Thoracic aorta (tissue), 2 donors: Measurements from ENCODE around the gene SLC38A8. TPM values are rescaled to one million over a fixed set of nuclear protein-coding genes. Genes with fewer than 3 reads are reported as not detected.

ENCODE experiments used
- ATAC-seq: fragments of 150-250 bp; one replicate; pipeline ENCODE4 v1.8.0; 2017; ENCODE audit warnings: low read depth; ENCODE audit not compliant: insufficient number of reproducible peaks, low FRiP score
- DNase-seq: peaks from one replicate; pipeline ENCODE4 v3.0.0-alpha.2; 2020; ENCODE audit warnings: low spot score
- H3K27ac ChIP-seq, 2 donors: fragments of 200-600 bp; sonication (generic); 1 replicate in 1 of 2; 2 replicates in 1 of 2; pipeline ENCODE4 v1.5.1; 2016; ENCODE audit warnings: mild to moderate bottlenecking in 2 of 2, moderate library complexity in 2 of 2
- H3K27me3 ChIP-seq: fragments of 200-600 bp; sonication (generic); replicated peaks from 2 replicates; pipeline ENCODE4 v1.6.0; 2016; ENCODE audit warnings: mild to moderate bottlenecking; ENCODE audit not compliant: insufficient read depth
- H3K36me3 ChIP-seq: fragments of 200-600 bp; sonication (generic); one replicate; pipeline ENCODE4 v1.5.1; 2016
- H3K4me1 ChIP-seq, 2 donors: fragments of 200-600 bp; sonication (generic); 1 replicate in 1 of 2; 2 replicates in 1 of 2; pipeline versions ENCODE4 v1.5.1 to v1.6.0; 2016; ENCODE audit warnings: low read depth in 2 of 2, mild to moderate bottlenecking in 1 of 2; ENCODE audit not compliant: control insufficient read depth in 1 of 2
- H3K4me3 ChIP-seq: fragments of 200-600 bp; sonication (generic); 2 replicates; pipeline ENCODE4 v1.5.1; 2016; ENCODE audit warnings: mild to moderate bottlenecking
- H3K9me3 ChIP-seq: fragments of 200-600 bp; sonication (generic); 2 replicates; pipeline ENCODE4 v1.5.1; 2016
- total RNA-seq, 2 donors: library from RNA; depleted of rRNA; stranded (reverse); fragments of >200 nt; gene quantifications; one replicate each; pipeline versions ENCODE4 v1.1.0 to v1.2.3, GENCODE V29; 2016
- TF ChIP-seq, protein P1 (sequence below): fragments of 200-600 bp; sonication (generic); IDR thresholded peaks from one replicate; pipeline ENCODE4 v1.5.1; 2019; ENCODE audit warnings: antibody characterized with exemption

The SLC38A8 gene
- total RNA-seq, 2 donors from 2014 or later: not detected

DNA sequence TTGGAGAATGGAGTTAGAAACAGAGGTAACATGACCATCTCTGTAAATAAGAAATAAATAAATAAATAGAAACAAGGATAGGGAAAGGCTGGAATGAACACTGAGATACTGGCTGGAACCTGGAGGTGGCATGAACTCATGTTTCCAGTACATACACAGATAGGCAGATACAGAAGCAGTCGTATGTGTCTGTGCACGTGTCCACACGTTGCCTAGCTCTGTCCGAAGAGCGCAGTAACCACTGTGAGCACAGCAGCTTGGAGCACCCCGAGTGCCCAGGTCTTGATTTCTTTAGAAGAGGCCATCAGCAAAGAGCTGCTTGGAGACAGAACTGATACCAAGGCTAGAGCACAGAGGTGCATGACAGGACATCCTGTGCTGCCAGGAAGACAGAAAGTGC lies 37.1 kb upstream of the SLC38A8 start:
- DNase-seq (no peak), ATAC-seq (no peak)
- Histone ChIP-seq H3K9me3 (no peaks in the 10 kb centered on the region), H3K36me3 (peaks cover 17% of the 10 kb centered on the region), H3K4me3 (no peak overlapping the region), H3K4me1 (peaks cover 11 to 14% of the 10 kb centered on the region in 2 donors), H3K27me3 (no peaks in the 10 kb centered on the region), H3K27ac (no peak overlapping the region)
- TF ChIP-seq, protein P1, sequence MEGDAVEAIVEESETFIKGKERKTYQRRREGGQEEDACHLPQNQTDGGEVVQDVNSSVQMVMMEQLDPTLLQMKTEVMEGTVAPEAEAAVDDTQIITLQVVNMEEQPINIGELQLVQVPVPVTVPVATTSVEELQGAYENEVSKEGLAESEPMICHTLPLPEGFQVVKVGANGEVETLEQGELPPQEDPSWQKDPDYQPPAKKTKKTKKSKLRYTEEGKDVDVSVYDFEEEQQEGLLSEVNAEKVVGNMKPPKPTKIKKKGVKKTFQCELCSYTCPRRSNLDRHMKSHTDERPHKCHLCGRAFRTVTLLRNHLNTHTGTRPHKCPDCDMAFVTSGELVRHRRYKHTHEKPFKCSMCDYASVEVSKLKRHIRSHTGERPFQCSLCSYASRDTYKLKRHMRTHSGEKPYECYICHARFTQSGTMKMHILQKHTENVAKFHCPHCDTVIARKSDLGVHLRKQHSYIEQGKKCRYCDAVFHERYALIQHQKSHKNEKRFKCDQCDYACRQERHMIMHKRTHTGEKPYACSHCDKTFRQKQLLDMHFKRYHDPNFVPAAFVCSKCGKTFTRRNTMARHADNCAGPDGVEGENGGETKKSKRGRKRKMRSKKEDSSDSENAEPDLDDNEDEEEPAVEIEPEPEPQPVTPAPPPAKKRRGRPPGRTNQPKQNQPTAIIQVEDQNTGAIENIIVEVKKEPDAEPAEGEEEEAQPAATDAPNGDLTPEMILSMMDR: no peak

DNA sequence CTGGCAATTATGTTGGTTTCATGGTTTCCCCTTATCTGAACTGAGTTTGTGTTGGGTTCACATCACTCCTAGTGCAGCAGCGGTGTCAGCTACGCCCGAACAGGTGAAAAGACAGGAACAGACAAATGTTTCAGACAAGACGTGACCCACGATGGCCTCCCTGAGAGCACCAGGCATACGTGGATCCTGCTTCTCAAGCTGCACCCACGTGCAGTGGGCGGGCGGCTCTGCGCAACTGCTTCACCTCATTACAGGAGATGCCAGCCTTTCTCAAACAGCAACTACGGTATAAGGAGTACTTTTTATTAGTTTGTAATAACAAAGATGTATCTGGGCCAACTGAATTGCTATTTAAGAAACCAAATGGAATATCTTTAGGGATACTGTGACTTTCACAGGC lies 32.8 kb upstream of the SLC38A8 start:
- DNase-seq (no peak), ATAC-seq (no peak)
- Histone ChIP-seq H3K27ac (no peak overlapping the region), H3K4me1 (no peaks in the 10 kb centered on the region), H3K27me3 (no peaks in the 10 kb centered on the region), H3K4me3 (no peak overlapping the region), H3K9me3 (no peaks in the 10 kb centered on the region), H3K36me3 (peaks cover 33% of the 10 kb centered on the region)
- TF ChIP-seq, protein P1: no peak

DNA sequence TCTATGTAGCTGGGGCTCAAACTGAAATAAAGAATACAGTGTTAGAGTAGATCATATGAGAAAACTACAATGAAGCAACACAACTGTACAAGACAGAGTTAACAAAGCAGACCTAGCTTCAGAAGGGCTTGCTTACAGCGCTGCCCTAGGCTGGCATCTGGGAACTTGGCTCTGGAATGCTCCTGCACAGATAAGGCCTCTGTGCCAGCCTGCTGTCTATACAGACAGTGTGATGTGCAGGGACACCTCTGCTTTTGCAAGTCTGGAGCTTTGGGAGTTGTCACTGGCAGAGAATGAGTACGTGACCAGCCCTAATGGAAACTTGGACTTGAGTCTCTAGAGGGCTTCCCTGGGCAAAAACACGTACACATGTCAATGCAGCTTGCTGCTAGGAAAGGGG lies 32.1 kb upstream of the SLC38A8 start:
- no peak for DNase-seq
- no peaks in the 10 kb centered on the region for H3K4me1 ChIP-seq
- no peaks in the 10 kb centered on the region for H3K9me3 ChIP-seq
- H3K27ac ChIP-seq: no peak overlapping the region
- TF ChIP-seq, protein P1: no peak
- peaks cover 37% of the 10 kb centered on the region for H3K36me3 ChIP-seq
- no peak overlapping the region for H3K4me3 ChIP-seq
- no peak for ATAC-seq
- H3K27me3 ChIP-seq: no peaks in the 10 kb centered on the region

DNA sequence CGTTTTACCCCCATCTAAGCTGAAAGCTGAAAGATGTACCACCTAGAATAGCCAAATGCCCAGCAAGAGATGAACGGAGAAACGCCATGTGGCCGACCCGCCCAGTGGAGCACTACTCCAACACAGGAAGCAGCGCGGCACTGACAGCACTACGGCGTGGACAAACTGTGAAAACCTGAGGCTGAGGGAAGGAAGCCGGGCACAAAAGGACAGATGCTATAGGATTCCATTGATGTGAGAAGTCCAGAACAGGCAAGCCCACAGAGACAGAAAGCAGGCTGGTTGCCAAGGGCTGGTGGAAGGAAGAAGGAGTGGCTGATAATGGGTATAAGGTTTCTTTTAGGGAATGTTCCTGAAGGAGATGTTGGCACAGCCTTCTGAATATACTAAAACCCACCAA lies 29.4 kb upstream of the SLC38A8 start:
- H3K27ac ChIP-seq: no peak overlapping the region
- H3K9me3 ChIP-seq: no peaks in the 10 kb centered on the region
- no peak for DNase-seq
- H3K36me3 ChIP-seq: peaks cover 58% of the 10 kb centered on the region
- TF ChIP-seq, protein P1: no peak
- H3K4me1 ChIP-seq: no peaks in the 10 kb centered on the region
- no peak overlapping the region for H3K4me3 ChIP-seq
- ATAC-seq: no peak
- H3K27me3 ChIP-seq: no peaks in the 10 kb centered on the region

DNA sequence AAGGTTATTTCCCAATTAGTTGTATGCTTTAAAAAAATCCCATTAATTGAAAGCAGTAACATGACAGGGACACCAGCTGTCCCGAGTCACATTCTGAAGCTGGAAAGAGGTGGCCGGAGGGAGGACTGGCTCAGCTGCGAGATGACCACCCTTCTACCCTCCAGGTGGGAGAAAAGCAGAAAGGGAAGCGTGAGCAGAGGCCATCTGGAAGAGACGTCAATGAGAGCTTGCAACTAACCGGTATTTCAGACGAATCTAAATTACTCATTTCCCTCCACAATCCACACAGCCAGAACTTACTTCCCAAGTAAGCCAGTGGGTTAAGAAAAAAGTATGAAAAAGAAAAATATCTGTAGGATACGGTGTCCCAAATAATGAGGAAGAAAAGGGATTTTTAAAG lies 28.5 kb upstream of the SLC38A8 start:
- Histone ChIP-seq H3K27me3 (no peaks in the 10 kb centered on the region), H3K9me3 (no peaks in the 10 kb centered on the region), H3K27ac (no peak overlapping the region), H3K4me3 (no peak overlapping the region), H3K4me1 (no peaks in the 10 kb centered on the region), H3K36me3 (peaks cover 63% of the 10 kb centered on the region)
- TF ChIP-seq, protein P1: no peak
- no peak for DNase-seq
- ATAC-seq: no peak
